HL-60 (cell line): ENCODE data around the gene JTB.

Source experiments
- GABPA ChIP-seq: IDR thresholded peaks from 2 replicates; pipeline ENCODE4 v1.6.1; 2012; ENCODE audit warnings: low read depth
- POLR2AphosphoS5 ChIP-seq: IDR thresholded peaks from 2 replicates; pipeline ENCODE4 v1.6.1; 2012; ENCODE audit warnings: low read depth
- SPI1 ChIP-seq: IDR thresholded peaks from 2 replicates; pipeline ENCODE4 v1.6.1; 2012; ENCODE audit warnings: low read depth, mild to moderate bottlenecking, borderline replicate concordance
- TF ChIP-seq, protein P1 (sequence below): IDR thresholded peaks from one replicate; pipeline ENCODE4 v1.5.1; 2011; ENCODE audit warnings: low read length, control low read depth, inconsistent platforms; ENCODE audit not compliant: insufficient read depth
- TF ChIP-seq, protein P2 (sequence below): IDR thresholded peaks from 2 replicates; pipeline ENCODE4 v1.6.1; 2012; ENCODE audit warnings: low read depth; ENCODE audit not compliant: insufficient replicate concordance

DNA sequence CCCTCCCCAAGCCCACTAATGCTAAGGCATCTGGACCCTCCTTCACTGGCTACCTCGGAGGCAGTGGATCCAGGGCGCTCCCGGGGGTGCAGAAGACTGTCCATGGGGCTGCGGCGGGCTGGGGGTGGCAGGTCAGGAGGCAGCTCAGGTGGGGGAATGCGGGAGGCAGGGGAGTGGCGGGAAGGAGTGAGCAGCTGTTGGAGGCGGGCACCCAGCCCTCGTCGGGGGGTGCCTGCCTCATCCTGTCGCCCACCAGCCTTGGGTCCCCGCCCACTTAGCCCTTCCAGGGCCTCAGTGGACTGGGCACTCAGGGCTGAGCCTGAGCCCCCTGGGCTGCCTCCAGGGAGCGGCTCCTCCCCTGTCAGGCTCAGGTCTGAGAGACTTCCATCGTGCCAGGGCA lies 44.0 kb downstream of the JTB start:
- TF ChIP-seq POLR2AphosphoS5 (no peak), GABPA (no peak), SPI1 (no peak)
- TF ChIP-seq, protein P1, sequence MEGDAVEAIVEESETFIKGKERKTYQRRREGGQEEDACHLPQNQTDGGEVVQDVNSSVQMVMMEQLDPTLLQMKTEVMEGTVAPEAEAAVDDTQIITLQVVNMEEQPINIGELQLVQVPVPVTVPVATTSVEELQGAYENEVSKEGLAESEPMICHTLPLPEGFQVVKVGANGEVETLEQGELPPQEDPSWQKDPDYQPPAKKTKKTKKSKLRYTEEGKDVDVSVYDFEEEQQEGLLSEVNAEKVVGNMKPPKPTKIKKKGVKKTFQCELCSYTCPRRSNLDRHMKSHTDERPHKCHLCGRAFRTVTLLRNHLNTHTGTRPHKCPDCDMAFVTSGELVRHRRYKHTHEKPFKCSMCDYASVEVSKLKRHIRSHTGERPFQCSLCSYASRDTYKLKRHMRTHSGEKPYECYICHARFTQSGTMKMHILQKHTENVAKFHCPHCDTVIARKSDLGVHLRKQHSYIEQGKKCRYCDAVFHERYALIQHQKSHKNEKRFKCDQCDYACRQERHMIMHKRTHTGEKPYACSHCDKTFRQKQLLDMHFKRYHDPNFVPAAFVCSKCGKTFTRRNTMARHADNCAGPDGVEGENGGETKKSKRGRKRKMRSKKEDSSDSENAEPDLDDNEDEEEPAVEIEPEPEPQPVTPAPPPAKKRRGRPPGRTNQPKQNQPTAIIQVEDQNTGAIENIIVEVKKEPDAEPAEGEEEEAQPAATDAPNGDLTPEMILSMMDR = no peak
- TF ChIP-seq, protein P2, sequence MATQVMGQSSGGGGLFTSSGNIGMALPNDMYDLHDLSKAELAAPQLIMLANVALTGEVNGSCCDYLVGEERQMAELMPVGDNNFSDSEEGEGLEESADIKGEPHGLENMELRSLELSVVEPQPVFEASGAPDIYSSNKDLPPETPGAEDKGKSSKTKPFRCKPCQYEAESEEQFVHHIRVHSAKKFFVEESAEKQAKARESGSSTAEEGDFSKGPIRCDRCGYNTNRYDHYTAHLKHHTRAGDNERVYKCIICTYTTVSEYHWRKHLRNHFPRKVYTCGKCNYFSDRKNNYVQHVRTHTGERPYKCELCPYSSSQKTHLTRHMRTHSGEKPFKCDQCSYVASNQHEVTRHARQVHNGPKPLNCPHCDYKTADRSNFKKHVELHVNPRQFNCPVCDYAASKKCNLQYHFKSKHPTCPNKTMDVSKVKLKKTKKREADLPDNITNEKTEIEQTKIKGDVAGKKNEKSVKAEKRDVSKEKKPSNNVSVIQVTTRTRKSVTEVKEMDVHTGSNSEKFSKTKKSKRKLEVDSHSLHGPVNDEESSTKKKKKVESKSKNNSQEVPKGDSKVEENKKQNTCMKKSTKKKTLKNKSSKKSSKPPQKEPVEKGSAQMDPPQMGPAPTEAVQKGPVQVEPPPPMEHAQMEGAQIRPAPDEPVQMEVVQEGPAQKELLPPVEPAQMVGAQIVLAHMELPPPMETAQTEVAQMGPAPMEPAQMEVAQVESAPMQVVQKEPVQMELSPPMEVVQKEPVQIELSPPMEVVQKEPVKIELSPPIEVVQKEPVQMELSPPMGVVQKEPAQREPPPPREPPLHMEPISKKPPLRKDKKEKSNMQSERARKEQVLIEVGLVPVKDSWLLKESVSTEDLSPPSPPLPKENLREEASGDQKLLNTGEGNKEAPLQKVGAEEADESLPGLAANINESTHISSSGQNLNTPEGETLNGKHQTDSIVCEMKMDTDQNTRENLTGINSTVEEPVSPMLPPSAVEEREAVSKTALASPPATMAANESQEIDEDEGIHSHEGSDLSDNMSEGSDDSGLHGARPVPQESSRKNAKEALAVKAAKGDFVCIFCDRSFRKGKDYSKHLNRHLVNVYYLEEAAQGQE = no peak
